Measurements from ENCODE around the gene B4GALT2. TPM values are rescaled to one million over a fixed set of nuclear protein-coding genes. Genes with fewer than 3 reads are reported as not detected.

The B4GALT2 gene
- total and polyA plus RNA-seq, 9 of the 15 experiments (the other 6 are each of a cell fraction or from before 2014, with no cell fraction given) = 1.3 to 86.8 (median 43.8) TPM

- TF ChIP-seq ZNF512 (tag; IDR thresholded peaks at IDR 0.05) (no peak), GABPB1 (CRISPR knock-in tag; IDR thresholded peaks at IDR 0.05) (no peak), RBM22 (IDR thresholded peaks at IDR 0.05; ENCODE audit: low read depth, low read length, poor library complexity, severe bottlenecking) (no peak), ZNF184 (CRISPR knock-in tag; IDR thresholded peaks at IDR 0.05) (no peak)
These were observed 15.1 kb downstream of the B4GALT2 start (continued) for GRCh38 chr1:43994071-43994470.

GRCh38 chr1:43994794-43995790 is 16.1 kb downstream of the B4GALT2 start:
- ChIA-PET POLR2A (interaction anchor here (0.7 to 2.0 kb wide), 7 partner anchors 10 to 726 kb away, joined by 3 to 9 read pairs (median 4); partner anchors contain the start of gene ATP6V0B), CTCF (ENCODE audit: low intra/inter-chr PET ratio) (interaction anchor here (2.1 kb wide), 2 partner anchors 41 to 53 kb away, joined by 9 to 21 read pairs; no protein-coding TSS in a partner anchor)
- intact Hi-C loops (cut with micrococcal nuclease) (loop anchor here (1.0 to 10.0 kb wide), 4 partner anchors 41 to 300 kb away; no protein-coding TSS in a partner anchor), in situ Hi-C loops (cut with MboI) (no loop called here)
- Histone ChIP-seq H4K20me1 (replicated peaks; ENCODE audit: control insufficient read depth, insufficient read depth, low read length) (no peaks in the 10 kb centered on the region), H3K27me3 (ENCODE audit: control insufficient read depth in 2 of 2, insufficient read depth in 2 of 2, low read length in 2 of 2) (no peaks in the 10 kb centered on the region), H3K9me3 (replicated peaks; ENCODE audit: control insufficient read depth, insufficient read depth, low read depth, low read length) (no peaks in the 10 kb centered on the region), H3K9me1 (ENCODE audit: control insufficient read depth, insufficient read depth, low read length) (peaks cover 5% of the 10 kb centered on the region), H3K27ac (ENCODE audit: extremely low read depth, low read depth, low read length) (no peak overlapping the region), H3K36me3 (ENCODE audit: control insufficient read depth, insufficient read depth, low read length) (no peaks in the 10 kb centered on the region), H3K9ac (ENCODE audit: insufficient read depth in 1 of 2, low read depth in 2 of 2, low read length in 2 of 2) (peak overlapping the region in 1 of 2 experiments; percentile 31; a peak in 2 of 4 replicates), H3K79me2 (ENCODE audit: control insufficient read depth, insufficient read depth, low read length) (no peaks in the 10 kb centered on the region), H3K4me3 (no peak overlapping the region), H2AFZ (ENCODE audit: low read depth, low read length) (peak overlapping the region; percentile 82), H3K4me2 (ENCODE audit: insufficient read depth, low read length) (peak overlapping the region; percentile 6; the same call in 1 of the 2 replicates), H3K4me1 (replicated peaks in 1 of 2; ENCODE audit: control insufficient read depth in 2 of 2, insufficient read depth in 2 of 2, low read length in 2 of 2) (peaks cover 15 to 71% of the 10 kb centered on the region in 2 experiments; a peak in 4 of 5 replicates)
- FAIRE-seq (peak; percentile 88), DNase-seq (ENCODE audit: extremely low read depth in 1 of 4, low spot score in 3 of 4) (peak; percentile 77 to 89 (median 84)), ATAC-seq (peak; percentile 87)
- WGBS (ENCODE audit: insufficient coverage, low coverage, missing lambda C conversion rate) = 49% methylated on average over 14 of the region's 15 CpGs
- no TSS peak for BruUV-seq (replicated peaks)
- TF ChIP-seq HCFC1 (IDR thresholded peaks at IDR 0.05; ENCODE audit: low read depth, low read length) = peak; percentile 29; the same call in 1 of the 2 replicates
- TF ChIP-seq STAG1 (CRISPR knock-in tag; IDR thresholded peaks at IDR 0.05; ENCODE audit: borderline replicate concordance) = peak; percentile 81
- no peak for TF ChIP-seq GABPB1 (CRISPR knock-in tag; IDR thresholded peaks at IDR 0.05)
- no peak for TF ChIP-seq ESRRB (CRISPR knock-in tag; IDR thresholded peaks at IDR 0.05; ENCODE audit: borderline replicate concordance)
- TF ChIP-seq CBX2 (IDR thresholded peaks at IDR 0.05; ENCODE audit: insufficient read depth, low read length, poor library complexity, severe bottlenecking) = no peak
- TF ChIP-seq CEBPB (tag; IDR thresholded peaks at IDR 0.05) = no peak
- TF ChIP-seq ELF2 (CRISPR knock-in tag; IDR thresholded peaks at IDR 0.05) = no peak; the same call in 1 of the 2 replicates
- TF ChIP-seq ZNF12 (CRISPR knock-in tag; IDR thresholded peaks at IDR 0.05) = no peak
- TF ChIP-seq MYC (IDR thresholded peaks at IDR 0.05; ENCODE audit: low read depth, low read length) = peak; percentile 85
- TF ChIP-seq MYC (CRISPR knock-in tag; IDR thresholded peaks at IDR 0.05; ENCODE audit: borderline replicate concordance, low read depth) = no peak

Measured in K562 (cell line).